ENCODE results near the gene RESF1.

Gene RESF1

GRCh38 chr12:31961137-31961536 is 1.9 kb downstream of the RESF1 start:
- no peak for DNase-seq (ENCODE audit: low read depth)

- DNase-seq (ENCODE audit: low read depth): no peak
Measured at GRCh38 chr12:31962076-31962475, 2.9 kb downstream of the RESF1 start.

DNA sequence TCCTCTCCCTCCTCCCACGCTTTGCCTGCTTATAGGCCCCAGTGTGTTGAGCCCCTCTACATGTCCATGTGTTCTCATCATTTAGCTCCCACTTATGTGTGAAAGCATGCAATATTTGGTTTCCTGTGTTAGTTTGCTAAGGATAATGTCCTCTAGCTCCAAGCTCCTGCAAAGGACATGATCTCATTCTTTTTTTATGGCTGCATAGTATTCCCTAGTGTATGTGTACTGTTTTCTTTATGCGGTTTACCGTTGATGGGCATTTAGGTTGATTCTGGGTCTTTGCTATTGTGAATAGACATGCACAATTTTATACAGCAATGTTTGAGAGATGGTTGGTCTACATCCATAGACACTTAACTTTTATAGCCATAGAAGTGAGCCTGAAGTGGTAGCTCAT is 5.1 kb downstream of the RESF1 start:
- DNase-seq (ENCODE audit: low read depth): no peak

DNA sequence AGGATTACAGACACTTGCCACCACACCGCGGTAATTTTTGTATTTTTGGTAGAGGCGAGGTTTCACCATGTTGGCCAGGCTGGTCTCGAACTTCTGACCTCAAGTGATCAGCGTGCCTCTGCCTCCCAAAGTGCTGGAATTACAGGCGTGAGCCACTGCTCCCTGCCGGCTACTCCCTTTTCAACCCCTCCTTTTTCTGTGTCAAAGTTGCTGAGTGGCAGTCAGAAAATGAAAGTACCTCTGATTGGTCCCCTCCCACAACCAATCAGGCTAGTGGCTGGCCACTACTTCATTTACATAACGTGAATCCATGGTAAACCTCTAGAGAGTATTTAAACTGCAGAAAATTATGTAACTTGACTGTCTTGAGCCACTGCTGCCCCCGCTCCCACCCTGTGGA is 5.9 kb downstream of the RESF1 start:
- no peak for DNase-seq (ENCODE audit: low read depth)

DNA sequence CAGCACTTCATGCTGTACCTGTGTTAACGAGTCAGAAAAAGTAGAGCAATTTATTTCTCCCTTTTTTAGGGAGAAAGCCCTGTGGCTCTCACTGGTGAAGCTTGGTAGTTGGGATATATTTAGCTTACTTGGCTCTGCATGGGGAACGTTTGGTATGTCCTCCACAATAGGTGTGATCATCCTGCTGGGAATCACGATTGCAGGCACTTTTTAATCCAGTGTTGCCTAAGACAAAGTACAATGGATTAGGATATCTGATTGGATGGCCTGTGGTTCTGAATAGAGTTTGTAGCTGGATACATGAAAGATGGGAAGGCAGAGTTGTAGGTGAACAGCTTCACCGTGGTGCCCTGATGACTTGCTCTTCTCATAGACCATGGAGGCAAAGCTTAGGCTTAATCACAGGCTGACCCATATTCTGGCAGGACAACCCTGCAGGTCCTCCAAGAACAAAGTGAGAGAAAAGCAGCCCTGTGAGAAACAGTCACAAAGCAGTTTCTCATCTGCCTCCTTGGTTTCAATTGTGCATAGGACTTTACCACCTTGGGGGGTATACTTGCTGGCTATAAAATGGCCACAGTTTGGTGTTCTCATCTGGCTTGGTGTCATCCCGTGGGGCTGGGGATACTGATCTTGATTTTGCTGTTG is 7.5 kb downstream of the RESF1 start:
- DNase-seq (ENCODE audit: low read depth): no peak

DNA sequence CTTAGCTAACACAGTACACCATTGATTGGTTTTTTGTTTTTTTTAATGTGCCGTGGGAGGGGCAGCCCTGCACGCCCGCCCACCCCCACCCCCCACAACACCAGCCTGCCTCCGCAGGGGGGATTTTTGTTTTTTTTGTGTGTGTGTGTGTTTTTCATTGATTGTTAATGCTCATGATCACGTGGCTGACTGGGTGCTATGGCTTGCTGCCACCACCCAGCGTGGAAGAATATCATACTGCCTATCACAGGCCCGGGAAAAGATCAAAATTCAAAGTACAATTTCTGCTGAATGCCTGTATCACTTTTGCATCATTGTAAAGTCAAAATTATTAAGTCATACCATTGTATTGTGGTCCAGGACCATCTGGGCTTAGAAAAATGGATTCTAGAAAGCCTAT is 8.3 kb downstream of the RESF1 start:
- DNase-seq (ENCODE audit: low read depth): no peak

DNA sequence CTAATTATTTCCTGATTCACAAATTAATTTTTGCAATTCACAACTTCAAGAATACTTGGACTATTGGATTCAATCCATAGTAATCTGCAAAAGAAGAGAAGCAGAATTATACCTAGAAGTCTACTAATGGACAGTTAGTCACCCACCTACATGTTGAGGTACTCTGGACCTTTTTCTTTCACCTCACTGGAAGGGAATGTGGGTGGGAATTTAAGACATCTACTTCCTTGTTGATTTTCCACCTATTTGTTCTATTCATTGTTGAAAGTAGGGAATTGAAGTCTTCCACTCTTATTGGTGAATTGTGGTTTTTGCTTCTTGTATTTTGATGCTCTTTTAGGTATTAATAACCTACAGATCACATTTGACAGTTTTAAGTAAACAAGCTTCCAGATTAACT is 11.0 kb downstream of the RESF1 start:
- DNase-seq (ENCODE audit: low read depth): no peak

GRCh38 chr12:31973818-31974217 is 14.6 kb downstream of the RESF1 start:
- no peak for DNase-seq (ENCODE audit: low read depth)

DNA sequence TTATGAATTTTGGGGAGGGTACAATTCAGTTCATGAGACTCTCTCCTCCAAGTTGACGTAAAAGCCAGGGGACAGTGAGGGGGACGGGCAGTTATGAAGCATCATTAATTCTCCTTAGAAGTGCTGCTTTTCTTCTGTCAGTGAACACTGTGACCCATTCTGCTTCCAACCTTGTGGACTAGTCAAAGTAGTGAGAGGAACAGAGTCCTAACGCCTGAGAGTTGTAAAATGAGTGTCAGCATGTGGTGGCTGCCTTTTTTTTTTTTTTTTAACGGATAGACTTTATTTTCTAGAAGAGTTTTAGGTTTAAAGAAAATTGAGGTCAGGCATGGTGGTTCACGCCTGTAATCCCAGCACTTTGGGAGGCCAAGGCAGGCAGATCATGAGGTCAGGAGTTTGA is 15.5 kb downstream of the RESF1 start:
- DNase-seq (ENCODE audit: low read depth): no peak

DNA sequence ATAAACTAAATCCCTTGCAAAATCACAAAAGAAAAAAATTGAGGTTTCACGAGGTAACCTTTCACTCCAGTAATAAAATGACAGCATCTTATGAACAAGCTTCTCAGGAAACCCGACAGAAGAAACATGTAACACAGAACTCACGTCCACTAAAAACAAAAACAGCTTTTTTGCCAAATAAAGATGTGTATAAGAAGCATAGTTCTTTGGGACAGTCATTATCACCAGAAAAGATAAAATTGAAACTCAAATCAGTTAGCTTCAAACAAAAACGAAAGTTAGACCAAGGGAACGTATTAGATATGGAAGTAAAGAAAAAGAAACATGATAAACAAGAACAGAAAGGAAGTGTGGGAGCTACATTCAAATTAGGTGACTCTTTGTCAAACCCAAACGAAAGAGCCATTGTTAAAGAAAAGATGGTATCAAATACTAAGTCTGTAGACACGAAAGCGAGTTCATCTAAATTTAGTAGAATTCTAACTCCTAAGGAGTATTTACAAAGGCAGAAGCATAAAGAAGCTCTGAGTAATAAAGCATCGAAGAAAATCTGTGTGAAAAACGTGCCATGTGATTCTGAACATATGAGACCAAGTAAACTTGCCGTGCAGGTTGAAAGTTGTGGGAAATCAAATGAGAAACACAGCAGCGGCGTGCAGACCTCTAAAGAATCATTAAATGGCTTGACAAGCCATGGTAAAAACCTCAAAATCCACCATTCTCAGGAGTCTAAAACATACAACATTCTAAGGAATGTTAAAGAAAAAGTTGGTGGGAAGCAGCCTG is 25.8 kb downstream of the RESF1 start:
- DNase-seq (ENCODE audit: low read depth): no peak

GRCh38 chr12:31985832-31986231 is 26.6 kb downstream of the RESF1 start:
- no peak for DNase-seq (ENCODE audit: low read depth)

DNA sequence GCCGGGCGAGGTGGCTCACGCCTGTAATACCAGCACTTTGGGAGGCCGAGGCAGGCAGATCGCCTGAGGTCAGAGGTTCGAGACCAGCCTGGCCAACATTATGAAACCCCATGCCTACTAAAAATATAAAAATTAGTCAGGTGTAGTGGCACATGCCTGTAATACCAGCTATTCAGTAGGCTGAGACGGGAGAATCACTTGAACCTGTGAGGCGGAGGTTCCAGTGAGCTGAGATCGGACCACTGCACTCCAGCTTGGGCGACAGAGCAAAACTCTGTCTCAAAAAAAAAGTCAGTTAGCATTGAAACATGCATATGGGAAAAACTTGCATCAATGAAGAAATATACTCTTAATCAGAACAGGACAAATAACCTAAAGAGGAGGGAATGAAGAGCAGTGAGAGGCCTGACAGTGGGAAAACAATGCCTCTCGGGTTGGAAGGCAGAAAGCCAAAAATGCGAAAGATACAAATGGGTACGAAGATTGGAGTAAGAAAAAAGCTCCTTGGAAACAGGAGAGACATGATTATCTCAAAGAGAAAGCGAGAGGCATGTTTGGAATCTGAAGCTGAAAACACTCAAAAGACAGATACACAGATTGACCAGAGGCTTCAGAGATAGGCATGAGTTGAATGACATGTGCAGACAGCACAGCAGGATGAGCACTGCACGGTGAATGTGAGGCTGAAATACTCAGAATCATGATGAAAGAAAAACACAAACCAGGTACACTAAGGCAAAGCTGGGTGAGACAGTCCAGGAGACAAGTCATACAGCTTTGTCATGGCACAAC is 30.6 kb downstream of the RESF1 start:
- DNase-seq (ENCODE audit: low read depth): no peak

GRCh38 chr12:31991146-31991545 is 31.9 kb downstream of the RESF1 start:
- DNase-seq (ENCODE audit: low read depth): no peak

DNA sequence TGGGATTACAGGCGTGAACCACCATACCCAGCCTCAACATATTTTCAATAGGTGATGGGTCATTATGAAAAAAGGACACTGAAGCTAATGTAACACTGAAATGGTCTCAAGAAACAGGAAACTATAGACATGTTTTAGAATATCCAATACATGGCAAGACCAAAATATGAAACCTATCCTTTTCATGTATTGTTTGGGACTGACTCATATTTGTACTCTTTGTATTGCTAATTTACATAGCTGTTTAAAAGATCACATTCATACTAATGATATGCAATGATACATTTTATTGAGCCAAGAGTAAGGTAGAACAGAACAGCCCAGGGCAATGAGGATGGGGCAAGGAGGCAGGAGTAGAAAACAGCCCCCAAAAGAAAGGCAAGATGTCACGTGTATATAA is 32.6 kb downstream of the RESF1 start:
- no peak for DNase-seq (ENCODE audit: low read depth)

GRCh38 chr12:31999692-32000091 is 40.5 kb downstream of the RESF1 start:
- DNase-seq (ENCODE audit: low read depth): no peak

GRCh38 chr12:32000373-32001005 is 41.3 kb downstream of the RESF1 start:
- no peak for DNase-seq (ENCODE audit: low read depth)

GRCh38 chr12:32002848-32003493 is 43.8 kb downstream of the RESF1 start:
- no peak for DNase-seq (ENCODE audit: low read depth)

DNA sequence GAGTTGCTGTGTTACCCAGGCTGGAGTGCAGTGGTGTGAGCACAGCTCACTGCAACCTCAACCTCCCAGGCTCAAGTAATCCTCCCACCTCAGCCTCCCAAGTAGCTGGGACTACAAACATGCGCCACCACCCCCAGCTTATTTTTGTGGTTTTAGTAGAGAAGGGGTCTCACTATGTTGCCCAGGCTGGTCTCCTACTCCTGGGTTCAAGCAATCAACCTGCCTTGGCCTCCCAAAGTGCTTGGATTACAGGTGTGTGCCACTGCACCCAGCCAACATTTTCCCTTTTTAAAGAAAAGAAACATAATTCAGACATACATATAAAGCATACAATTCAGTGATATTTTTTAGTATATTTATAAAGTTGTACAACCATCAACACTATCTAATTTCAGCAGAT is 44.4 kb downstream of the RESF1 start:
- DNase-seq (ENCODE audit: low read depth): no peak

GRCh38 chr12:32005496-32006125 is 46.4 kb downstream of the RESF1 start:
- no peak for DNase-seq (ENCODE audit: low read depth)

Data from stimulated activated CD8-positive, alpha-beta memory T cell treated with anti-CD3 and anti-CD28 coated beads, Interleukin-12 subunit alpha, Interleukin-12 subunit beta, amount 100 ng/mL, for 4 hours (primary cell).